ENCODE results near the gene MLN. TPM values are rescaled to one million over a fixed set of nuclear protein-coding genes. Genes with fewer than 3 reads are reported as not detected.

MLN gene
- total RNA-seq, 4 donors from 2014 or later: not detected

GRCh38 chr6:33778444-33779121 is 25.2 kb downstream of the MLN start:
- Histone ChIP-seq H3K36me3 (peaks cover 100% of the 10 kb centered on the region), H3K27me3 (no peaks in the 10 kb centered on the region), H3K27ac (no peak overlapping the region), H3K4me3 (no peak overlapping the region), H3K4me1 (peaks cover 7% of the 10 kb centered on the region), H3K9me3 (no peaks in the 10 kb centered on the region)
- WGBS: 93% methylated on average over 12 of the region's 12 CpGs
- no peak for TF ChIP-seq POLR2A (IDR thresholded peaks at IDR 0.05)
- no peak for DNase-seq (ENCODE audit: low spot score in 2 of 2)

GRCh38 chr6:33777398-33778388 is 26.1 kb downstream of the MLN start:
- H3K4me1 ChIP-seq: peaks cover 16% of the 10 kb centered on the region
- H3K36me3 ChIP-seq: peaks cover 100% of the 10 kb centered on the region
- H3K27me3 ChIP-seq: no peaks in the 10 kb centered on the region
- no peak overlapping the region for H3K27ac ChIP-seq
- TF ChIP-seq EP300 (IDR thresholded peaks at IDR 0.05): no peak
- TF ChIP-seq CTCF (IDR thresholded peaks at IDR 0.05): no peak
- no peak for TF ChIP-seq POLR2A (IDR thresholded peaks at IDR 0.05)
- TF ChIP-seq POLR2AphosphoS5 (IDR thresholded peaks at IDR 0.05): no peak
- DNase-seq (ENCODE audit: low spot score in 2 of 2): no peak
- no peak overlapping the region for H3K4me3 ChIP-seq
- 91% methylated on average over 18 of the region's 25 CpGs for WGBS
- H3K9me3 ChIP-seq: no peaks in the 10 kb centered on the region

GRCh38 chr6:33776764-33777163 is 27.0 kb downstream of the MLN start:
- Histone ChIP-seq H3K27ac (no peak overlapping the region), H3K4me3 (no peak overlapping the region), H3K36me3 (peaks cover 98% of the 10 kb centered on the region), H3K27me3 (no peaks in the 10 kb centered on the region), H3K4me1 (peaks cover 25% of the 10 kb centered on the region), H3K9me3 (no peaks in the 10 kb centered on the region)
- DNase-seq (ENCODE audit: low spot score in 2 of 2): no peak
- no peak for TF ChIP-seq EP300 (IDR thresholded peaks at IDR 0.05)
- TF ChIP-seq POLR2AphosphoS5 (IDR thresholded peaks at IDR 0.05): no peak
- TF ChIP-seq POLR2A (IDR thresholded peaks at IDR 0.05): no peak
- TF ChIP-seq CTCF (IDR thresholded peaks at IDR 0.05): no peak
- 86% methylated on average over 8 of the region's 13 CpGs for WGBS

GRCh38 chr6:33776186-33776585 is 27.6 kb downstream of the MLN start:
- Histone ChIP-seq H3K27me3 (no peaks in the 10 kb centered on the region), H3K27ac (no peak overlapping the region), H3K4me1 (peaks cover 26% of the 10 kb centered on the region), H3K9me3 (no peaks in the 10 kb centered on the region), H3K36me3 (peaks cover 93% of the 10 kb centered on the region), H3K4me3 (no peak overlapping the region)
- 100% methylated on average over 3 of the region's 4 CpGs for WGBS
- DNase-seq (ENCODE audit: low spot score in 2 of 2): no peak
- TF ChIP-seq CTCF (IDR thresholded peaks at IDR 0.05): no peak
- no peak for TF ChIP-seq POLR2AphosphoS5 (IDR thresholded peaks at IDR 0.05)
- TF ChIP-seq POLR2A (IDR thresholded peaks at IDR 0.05): no peak
- no peak for TF ChIP-seq EP300 (IDR thresholded peaks at IDR 0.05)

GRCh38 chr6:33774774-33775173 is 29.0 kb downstream of the MLN start:
- peaks cover 39% of the 10 kb centered on the region for H3K4me1 ChIP-seq
- peaks cover 78% of the 10 kb centered on the region for H3K36me3 ChIP-seq
- DNase-seq (ENCODE audit: low spot score in 2 of 2): no peak
- no peaks in the 10 kb centered on the region for H3K27me3 ChIP-seq
- no peaks in the 10 kb centered on the region for H3K9me3 ChIP-seq
- no peak overlapping the region for H3K27ac ChIP-seq
- H3K4me3 ChIP-seq: no peak overlapping the region
- 100% methylated on average over 3 of the region's 3 CpGs for WGBS
- TF ChIP-seq CTCF (IDR thresholded peaks at IDR 0.05): no peak
- TF ChIP-seq POLR2AphosphoS5 (IDR thresholded peaks at IDR 0.05): no peak
- no peak for TF ChIP-seq POLR2A (IDR thresholded peaks at IDR 0.05)
- no peak for TF ChIP-seq EP300 (IDR thresholded peaks at IDR 0.05)

All from suprapubic skin (tissue), 4 donors.